WERI-Rb-1 (cell line): ENCODE results near the gene ITFG2.
"Not testable (repeated sequence)": the region's sequence is repeated elsewhere in the genome, so short reads cannot be mapped to it uniquely, and the experiment has no call there.

Source experiments
- DNase-seq: peaks from one replicate; pipeline ENCODE4 v3.0.0-alpha.2; 2020
- H3K27ac ChIP-seq: fragments of 250-450 bp; sonication (Bioruptor Pico); 2 replicates; pipeline ENCODE4 v1.5.1; 2020; ENCODE audit warnings: mild to moderate bottlenecking, moderate library complexity
- H3K27me3 ChIP-seq: fragments of 250-450 bp; sonication (Bioruptor Pico); 2 replicates; pipeline ENCODE4 v1.5.1; 2021; ENCODE audit warnings: mild to moderate bottlenecking, low read depth, moderate library complexity; ENCODE audit not compliant: insufficient read depth, severe bottlenecking
- H3K36me3 ChIP-seq: fragments of 250-450 bp; sonication (Bioruptor Pico); 2 replicates; pipeline ENCODE4 v1.5.1; 2020; ENCODE audit warnings: mild to moderate bottlenecking, moderate library complexity
- H3K4me3 ChIP-seq: 2 replicates; pipeline ENCODE4 v1.5.1; 2011; ENCODE audit warnings: low read depth, mild to moderate bottlenecking, control low read depth, low read length
- H3K9me3 ChIP-seq: fragments of 250-450 bp; sonication (Bioruptor Pico); 2 replicates; pipeline ENCODE4 v1.5.1; 2021; ENCODE audit warnings: mild to moderate bottlenecking, moderate library complexity; ENCODE audit not compliant: severe bottlenecking
- CTCF ChIP-seq: IDR thresholded peaks from 2 replicates; pipeline ENCODE4 v1.5.1; 2011; ENCODE audit warnings: low read depth, mild to moderate bottlenecking, control low read depth, inconsistent platforms, low read length

ITFG2 gene

GRCh38 chr12:2864198-2864597, 51.7 kb downstream of the ITFG2 start:
- no peak for TF ChIP-seq CTCF
- peaks cover 99% of the 10 kb centered on the region for H3K36me3 ChIP-seq

DNA sequence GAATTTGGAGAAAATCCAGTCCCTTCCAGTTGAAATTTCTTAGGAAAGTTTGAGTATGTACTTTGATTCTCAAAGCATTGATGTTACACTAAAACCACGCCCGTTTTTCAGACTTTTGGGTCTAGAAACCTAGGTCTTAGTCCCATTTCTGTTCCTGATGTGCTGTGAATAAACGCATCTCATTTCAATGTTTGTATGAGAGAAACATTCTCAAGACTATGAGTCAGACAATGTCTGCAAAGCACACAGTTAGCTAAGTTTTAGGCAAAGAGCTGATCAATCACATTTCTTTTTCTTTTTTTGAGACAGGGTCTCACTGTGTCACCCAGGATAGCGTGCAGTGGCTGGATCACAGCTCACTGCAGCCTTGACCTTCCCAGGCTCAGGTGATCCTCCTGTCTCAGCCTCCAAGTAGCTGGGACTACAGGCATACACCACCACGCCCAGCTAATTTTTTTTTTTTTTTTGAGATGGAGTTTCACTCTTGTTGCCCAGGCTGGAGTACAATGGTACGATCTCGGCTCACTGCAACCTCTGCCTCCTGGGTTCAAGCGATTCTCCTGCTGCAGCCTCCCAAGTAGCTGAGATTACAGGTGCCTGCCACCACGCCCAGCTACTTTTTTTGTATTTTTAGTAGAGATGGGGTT, 56.6 kb downstream of the ITFG2 start:
- H3K27ac ChIP-seq, H3K27me3 ChIP-seq, H3K9me3 ChIP-seq, DNase-seq, H3K4me3 ChIP-seq: not testable (repeated sequence)
- peaks cover 92% of the 10 kb centered on the region for H3K36me3 ChIP-seq

More at GRCh38 chr12:2864198-2864597, 51.7 kb downstream of the ITFG2 start:
- H3K4me3 ChIP-seq: no peak overlapping the region
- no peaks in the 10 kb centered on the region for H3K9me3 ChIP-seq
- H3K27ac ChIP-seq: no peak overlapping the region
- no peaks in the 10 kb centered on the region for H3K27me3 ChIP-seq
- DNase-seq: no peak
